IMR-90 (cell line): ENCODE measurements around the gene COL12A1. TPM values are rescaled to one million over a fixed set of nuclear protein-coding genes. Genes with fewer than 3 reads are reported as not detected.
A peak's percentile ranks its signal among the peaks of the same experiment; 100 is the strongest.

Experiments used
- ATAC-seq: fragments of 200-7000 bp; cut with Tn5 transposase; 2 replicates; pipeline ENCODE4 v1.9.1; 2020; ENCODE audit warnings: low read depth, mild to moderate bottlenecking, moderate library complexity
- BruUV-seq: library from RNA; stranded (reverse); fragments of 400-500 nt; replicated peaks from 2 replicates; lab custom pipeline; 2021; lab: Mats Ljungman, UMichigan
- CTCF ChIA-PET: fragments of 300-600 bp; formaldehyde crosslinking; extraction: SDS; loops from one replicate; lab custom pipeline; 2021; ENCODE audit warnings: antibody characterized with exemption; lab: Yijun Ruan, JAX
- POLR2A ChIA-PET: fragments of 300-600 bp; sonication (Branson Sonifier 250); formaldehyde crosslinking; loops from one replicate; lab custom pipeline; 2022; ENCODE audit warnings: antibody characterized with exemption; ENCODE audit not compliant: unreplicated experiment; lab: Charles Lee
- DNase-seq: peaks from one replicate; pipeline ENCODE4 v3.0.0; 2013
- H2AFZ ChIP-seq: replicated peaks from 2 replicates; pipeline ENCODE3; 2013; ENCODE audit warnings: low read length, mild to moderate bottlenecking; ENCODE audit not compliant: poor library complexity
- H2AK5ac ChIP-seq: 2 replicates; pipeline ENCODE4 v1.6.1; 2013; ENCODE audit warnings: low read depth, low read length, inconsistent platforms
- H2AK9ac ChIP-seq: replicated peaks from 2 replicates; pipeline ENCODE3; 2013; ENCODE audit warnings: mild to moderate bottlenecking, low read depth, low read length, moderate library complexity; ENCODE audit not compliant: poor library complexity
- H2BK120ac ChIP-seq: 2 replicates; pipeline ENCODE4 v1.6.1; 2013; ENCODE audit warnings: low read depth, low read length, inconsistent platforms
- H2BK15ac ChIP-seq: 3 replicates; pipeline ENCODE4 v1.6.1; 2013; ENCODE audit warnings: low read depth, low read length, inconsistent platforms
- H2BK20ac ChIP-seq: 2 replicates; pipeline ENCODE4 v1.6.1; 2013; ENCODE audit warnings: low read depth, mild to moderate bottlenecking, inconsistent platforms, low read length, moderate library complexity
- H2BK5ac ChIP-seq: 2 replicates; pipeline ENCODE4 v1.6.1; 2013; ENCODE audit warnings: mild to moderate bottlenecking, low read depth, low read length, inconsistent platforms; ENCODE audit not compliant: poor library complexity, severe bottlenecking
- H3K14ac ChIP-seq: replicated peaks from 2 replicates; pipeline ENCODE4 v1.6.1; 2013; ENCODE audit warnings: low read depth, low read length, inconsistent platforms
- H3K18ac ChIP-seq: 2 replicates; pipeline ENCODE4 v1.6.1; 2013; ENCODE audit warnings: low read depth, low read length, control low read depth
- H3K23ac ChIP-seq: 2 replicates; pipeline ENCODE4 v1.6.1; 2013; ENCODE audit warnings: low read depth, low read length, inconsistent platforms
- H3K27ac ChIP-seq: 2 replicates; pipeline ENCODE4 v1.5.1; 2013; ENCODE audit warnings: mild to moderate bottlenecking, control low read depth, low read length; ENCODE audit not compliant: insufficient read depth
- H3K27me3 ChIP-seq: 2 replicates; pipeline ENCODE4 v1.6.1; 2013; ENCODE audit warnings: low read length; ENCODE audit not compliant: control insufficient read depth, insufficient read depth
- H3K36me3 ChIP-seq: 2 replicates; pipeline ENCODE4 v1.6.1; 2013; ENCODE audit warnings: low read length, mixed read lengths; ENCODE audit not compliant: control insufficient read depth, insufficient read depth
- H3K4ac ChIP-seq: 2 replicates; pipeline ENCODE4 v1.6.1; 2013; ENCODE audit warnings: low read depth, low read length, inconsistent platforms
- H3K4me1 ChIP-seq: 2 replicates; pipeline ENCODE4 v1.6.1; 2013; ENCODE audit warnings: low read length, mixed read lengths; ENCODE audit not compliant: control insufficient read depth, insufficient read depth
- H3K4me2 ChIP-seq: 2 replicates; pipeline ENCODE4 v1.6.1; 2013; ENCODE audit warnings: low read depth, mild to moderate bottlenecking, control low read depth, low read length, moderate library complexity
- H3K4me3 ChIP-seq: 2 replicates; pipeline ENCODE4 v1.5.1; 2013; ENCODE audit warnings: low read depth, mild to moderate bottlenecking, control low read depth, low read length, moderate library complexity; ENCODE audit not compliant: insufficient read depth
- H3K56ac ChIP-seq: 2 replicates; pipeline ENCODE4 v1.6.1; 2013; ENCODE audit warnings: low read length, inconsistent platforms; ENCODE audit not compliant: insufficient read depth; ENCODE audit errors: extremely low read depth
- H3K79me1 ChIP-seq, 2 experiments: 2 replicates each; pipeline ENCODE4 v1.6.1; 2013; ENCODE audit warnings: low read length in 2 of 2, inconsistent platforms in 1 of 2, low read depth in 1 of 2
- H3K9ac ChIP-seq: 2 replicates; pipeline ENCODE4 v1.6.1; 2013; ENCODE audit warnings: low read depth, low read length, control low read depth
- H3K9me1 ChIP-seq: 2 replicates; pipeline ENCODE4 v1.6.1; 2013; ENCODE audit warnings: low read length, inconsistent platforms; ENCODE audit not compliant: insufficient read depth
- H3K9me3 ChIP-seq: 2 replicates; pipeline ENCODE4 v1.6.1; 2013; ENCODE audit warnings: low read length; ENCODE audit not compliant: control insufficient read depth, insufficient read depth
- H4K20me1 ChIP-seq: 2 replicates; pipeline ENCODE4 v1.6.1; 2013; ENCODE audit warnings: low read length, inconsistent platforms; ENCODE audit not compliant: insufficient read depth
- H4K5ac ChIP-seq: 2 replicates; pipeline ENCODE4 v1.6.1; 2013; ENCODE audit warnings: mild to moderate bottlenecking, low read depth, low read length, control low read depth
- H4K8ac ChIP-seq, 2 experiments: 2 replicates each; pipeline ENCODE4 v1.6.1; 2013; ENCODE audit warnings: low read depth in 2 of 2, low read length in 2 of 2, control low read depth in 1 of 2, inconsistent platforms in 1 of 2
- H4K91ac ChIP-seq: 2 replicates; pipeline ENCODE4 v1.6.1; 2013; ENCODE audit warnings: low read depth, low read length, inconsistent platforms; ENCODE audit not compliant: insufficient read depth
- CEBPB ChIP-seq: IDR thresholded peaks from 2 replicates; pipeline ENCODE4 v1.6.1; 2012; ENCODE audit warnings: low read depth, low read length, improper control_type of control experiment
- CHD1 ChIP-seq: IDR thresholded peaks from 2 replicates; pipeline ENCODE4 v1.6.1; 2012; ENCODE audit warnings: low read depth, low read length, improper control_type of control experiment
- MAFK ChIP-seq: IDR thresholded peaks from 2 replicates; pipeline ENCODE4 v1.6.1; 2012; ENCODE audit warnings: low read depth, low read length, improper control_type of control experiment
- MAZ ChIP-seq: IDR thresholded peaks from 2 replicates; pipeline ENCODE4 v1.6.1; 2012; ENCODE audit warnings: low read depth, mild to moderate bottlenecking, low read length, improper control_type of control experiment, moderate library complexity, borderline replicate concordance
- NFE2L2 ChIP-seq: fragments of 150-350 bp; IDR thresholded peaks from 2 replicates; pipeline ENCODE4 v1.6.1; 2016; ENCODE audit warnings: low read depth, mild to moderate bottlenecking, low read length
- RAD21 ChIP-seq: IDR thresholded peaks from 2 replicates; pipeline ENCODE4 v1.6.1; 2012; ENCODE audit warnings: low read length, improper control_type of control experiment
- RCOR1 ChIP-seq: IDR thresholded peaks from 2 replicates; pipeline ENCODE4 v1.6.1; 2012; ENCODE audit warnings: mild to moderate bottlenecking, low read length, improper control_type of control experiment; ENCODE audit not compliant: insufficient replicate concordance
- SMC3 ChIP-seq: fragments of 150-350 bp; IDR thresholded peaks from 2 replicates; pipeline ENCODE4 v1.6.1; 2016; ENCODE audit warnings: low read depth, mild to moderate bottlenecking, antibody characterized with exemption, low read length, moderate library complexity
- WGBS, 2 experiments: methylation state at CpG; one replicate each; pipeline versions ENCODE4 v1.1.5 to v1.1.7; 2013; ENCODE audit warnings: missing lambda C conversion rate in 2 of 2; ENCODE audit not compliant: insufficient read length in 1 of 2; ENCODE audit errors: extremely low coverage in 2 of 2; 5-methylcytosine and 5-hydroxymethylcytosine counted together
- dilution Hi-C: fragments of 300-500 bp; cut with HindIII; formaldehyde crosslinking; loops from one replicate; pipeline ENCODE4 v1.14.3; 2018; ENCODE audit warnings: low sequenced_read_pairs; ENCODE audit not compliant: unreplicated experiment
- in situ Hi-C: fragments of 300-500 bp; cut with MboI; formaldehyde crosslinking; loops from 3 replicates; pipeline ENCODE4 v1.14.3; 2019; ENCODE audit warnings: low sequenced_read_pairs, inconsistent platforms, mixed read lengths
- intact Hi-C: fragments of 100-400 bp; cut with micrococcal nuclease; formaldehyde crosslinking; loops from 2 replicates; pipeline ENCODE4 v1.10.0; 2022
- polyA plus RNA-seq, 3 experiments: library from polyadenylated mRNA; depleted of rRNA; stranded (reverse); fragments of >200 nt; gene quantifications; 2 replicates each; pipeline ENCODE4 v1.2.3, GENCODE V29; 2012; ENCODE audit warnings: low replicate concordance in 1 of 3
- total RNA-seq: library from RNA; depleted of rRNA; stranded (reverse); fragments of >200 nt; gene quantifications from 2 replicates; pipeline ENCODE4 v1.2.3, GENCODE V29; 2012
- TF ChIP-seq, protein P1 (sequence below): fragments of 150-350 bp; IDR thresholded peaks from 2 replicates; pipeline ENCODE4 v1.6.1; 2017; ENCODE audit warnings: mild to moderate bottlenecking, antibody characterized with exemption, low read length, low read depth

COL12A1 gene
- total and polyA plus RNA-seq, 2 of the 4 experiments (the other 2 are of a cell fraction), result 350 to 452 TPM

DNA sequence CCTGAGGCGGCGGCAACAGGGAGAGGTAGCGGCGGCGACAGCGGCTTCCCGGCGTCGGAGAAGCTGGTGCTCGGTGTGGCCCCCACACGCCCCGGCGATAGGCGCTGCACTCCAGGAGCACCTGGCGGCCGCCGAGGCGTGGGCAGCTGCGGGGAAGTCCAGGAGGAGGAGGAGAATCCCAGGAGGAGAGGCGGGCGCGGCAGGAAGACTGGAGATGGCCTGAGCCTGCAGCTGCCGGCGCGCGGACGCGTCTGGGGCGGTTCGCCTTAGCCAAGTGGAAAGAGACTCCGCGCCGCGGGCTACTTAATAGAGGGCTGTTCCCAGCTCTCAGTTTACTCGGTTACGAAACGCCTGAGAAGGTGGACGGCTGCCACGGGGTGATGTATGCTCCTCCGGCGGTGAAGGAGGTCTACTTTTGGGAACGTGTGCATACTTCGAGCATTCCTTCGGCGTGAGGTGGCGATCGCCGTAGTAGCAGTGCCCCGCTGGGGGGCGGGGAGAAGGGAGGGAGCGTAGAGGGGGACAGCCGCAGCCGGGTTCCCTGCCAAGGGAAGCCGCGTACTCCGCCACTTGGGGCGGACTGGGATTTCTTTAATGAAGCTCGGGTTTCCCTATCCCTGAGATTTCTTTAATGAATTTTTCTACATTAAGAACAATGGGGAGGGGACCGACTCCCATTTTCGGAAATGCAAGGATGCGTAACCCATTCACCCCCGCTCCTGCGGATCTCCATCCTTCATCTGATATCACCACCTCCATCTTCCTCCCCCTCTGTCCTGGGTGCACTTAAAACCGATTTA is at the start of gene COL12A1 (continued):
- TF ChIP-seq MAZ (peak; percentile 87; the same call in 1 of the 2 replicates), SMC3 (0 out of 2 replicates have a peak, but pooled peaks have one; percentile 2), MAFK (no peak), CHD1 (no peak), NFE2L2 (no peak)

DNA sequence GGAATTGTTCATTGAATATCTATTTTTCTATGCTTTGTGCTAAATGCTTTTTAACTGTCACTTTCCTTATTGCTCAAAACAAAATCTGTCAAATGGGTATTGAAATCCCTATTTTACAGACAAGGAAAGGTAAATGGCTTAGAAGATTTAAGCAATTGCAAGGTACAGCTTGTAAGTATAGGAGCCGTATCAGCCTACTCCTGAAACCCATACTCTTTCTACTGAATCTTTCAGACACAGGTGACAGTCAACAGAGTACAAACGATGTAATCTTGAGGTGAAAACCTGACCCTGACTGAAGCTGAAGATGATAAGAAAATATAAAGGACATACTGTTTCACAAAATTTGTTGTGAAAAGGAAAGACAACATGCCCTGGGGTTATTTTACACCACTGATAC is 44.7 kb upstream of the COL12A1 start:
- no CpG with 5 or more reads among the region's 2 CpGs for whole genome bisulfite sequencing, 2 experiments
- Histone ChIP-seq H3K56ac (no peak overlapping the region), H3K79me1 (peaks cover 7 to 12% of the 10 kb centered on the region in 2 experiments; a peak in 3 of 4 replicates), H3K14ac (no peak overlapping the region), H3K4ac (no peak overlapping the region), H4K8ac (no peak overlapping the region), H4K20me1 (no peaks in the 10 kb centered on the region; the same call in 1 of the 2 replicates), H3K9ac (no peak overlapping the region), H3K4me1 (no peaks in the 10 kb centered on the region), H2BK20ac (no peak overlapping the region), H2AK5ac (no peak overlapping the region), H3K36me3 (peaks cover 12% of the 10 kb centered on the region), H3K4me2 (no peak overlapping the region), H4K91ac (no peak overlapping the region), H2AK9ac (no peak overlapping the region), H2BK15ac (no peak overlapping the region), H3K23ac (no peak overlapping the region), H3K27me3 (no peaks in the 10 kb centered on the region), H2AFZ (no peak overlapping the region), H3K9me3 (no peaks in the 10 kb centered on the region), H2BK5ac (no peak overlapping the region), H2BK120ac (no peak overlapping the region), H4K5ac (no peak overlapping the region), H3K27ac (no peak overlapping the region), H3K4me3 (no peak overlapping the region), H3K18ac (no peak overlapping the region), H3K9me1 (no peaks in the 10 kb centered on the region; the same call in 1 of the 2 replicates)
- DNase-seq (no peak), ATAC-seq (no peak)
- TF ChIP-seq CEBPB, result no peak
- no peak for TF ChIP-seq RAD21
- no peak for TF ChIP-seq NFE2L2
- TF ChIP-seq RCOR1, result no peak
- TF ChIP-seq, protein P1, sequence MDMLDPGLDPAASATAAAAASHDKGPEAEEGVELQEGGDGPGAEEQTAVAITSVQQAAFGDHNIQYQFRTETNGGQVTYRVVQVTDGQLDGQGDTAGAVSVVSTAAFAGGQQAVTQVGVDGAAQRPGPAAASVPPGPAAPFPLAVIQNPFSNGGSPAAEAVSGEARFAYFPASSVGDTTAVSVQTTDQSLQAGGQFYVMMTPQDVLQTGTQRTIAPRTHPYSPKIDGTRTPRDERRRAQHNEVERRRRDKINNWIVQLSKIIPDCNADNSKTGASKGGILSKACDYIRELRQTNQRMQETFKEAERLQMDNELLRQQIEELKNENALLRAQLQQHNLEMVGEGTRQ, result no peak
- no peak for TF ChIP-seq SMC3
- BruUV-seq, result no TSS peak
- in situ Hi-C loops (no loop called here), dilution Hi-C loops (no loop called here), intact Hi-C loops (no loop called here)
- ChIA-PET CTCF (no interaction called here), POLR2A (no interaction called here)
